GM23248 (cell line): ENCODE data around the gene IRX5.

Experiments
- EZH2 ChIP-seq: fragments of 200-600 bp; sonication (generic); IDR thresholded peaks from 2 replicates; pipeline ENCODE4 v1.6.1; 2018; ENCODE audit warnings: antibody characterized with exemption, mild to moderate bottlenecking; ENCODE audit not compliant: insufficient read depth, poor library complexity, severe bottlenecking
- EZH2phosphoT487 ChIP-seq: fragments of 200-600 bp; sonication (generic); IDR thresholded peaks from 2 replicates; pipeline ENCODE4 v1.6.1; 2018; ENCODE audit warnings: antibody characterized with exemption, moderate library complexity, mild to moderate bottlenecking, low read depth; ENCODE audit not compliant: insufficient read depth

DNA sequence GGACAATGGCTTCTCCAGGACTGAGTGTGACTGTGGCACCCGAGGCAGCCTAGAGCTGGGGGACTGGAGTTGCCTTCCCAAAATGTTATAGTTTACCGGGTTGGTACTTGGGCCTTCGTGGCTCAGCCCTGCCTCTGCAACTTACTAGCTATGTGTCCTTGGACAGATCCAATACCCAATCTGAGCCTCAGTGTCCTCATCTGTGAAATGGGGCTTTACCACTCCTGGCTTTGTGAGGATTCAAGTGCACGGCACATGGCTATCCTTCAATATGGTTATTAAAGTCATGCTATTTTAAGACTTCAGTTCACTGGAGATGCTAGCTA is 9.6 kb downstream of the IRX5 start:
- TF ChIP-seq EZH2 (no peak), EZH2phosphoT487 (no peak)
